ENCODE data around the gene RGMA. TPM values are rescaled to one million over a fixed set of nuclear protein-coding genes. Genes with fewer than 3 reads are reported as not detected.

The RGMA gene
- total and polyA plus RNA-seq, 2 donors (not counting 1 experiment from before 2014, with no cell fraction given): not detected

GRCh38 chr15:93059442-93059841 is 29.6 kb downstream of the RGMA start:
- ATAC-seq (ENCODE audit: low read depth) (no peak), DNase-seq (no peak)
- Histone ChIP-seq H3K4me1 (ENCODE audit: control insufficient read depth in 2 of 2, insufficient read depth in 2 of 2, low read length in 2 of 2) (no peaks in the 10 kb centered on the region), H3K79me2 (ENCODE audit: control insufficient read depth, insufficient read depth, low read length) (no peaks in the 10 kb centered on the region), H2AFZ (ENCODE audit: insufficient read depth, low read depth, low read length, poor library complexity, severe bottlenecking) (no peak overlapping the region), H3K27me3 (replicated peaks in 1 of 4; ENCODE audit: control extremely low read depth in 1 of 4, control insufficient read depth in 3 of 4, insufficient read depth in 4 of 4, low read length in 3 of 4) (peaks cover 0 to 7% (median 0%) of the 10 kb centered on the region in 4 experiments), H4K20me1 (ENCODE audit: control insufficient read depth, insufficient read depth, low read length, poor library complexity, severe bottlenecking) (no peaks in the 10 kb centered on the region), H3K9ac (ENCODE audit: low read length) (no peak overlapping the region), H3K4me3 (ENCODE audit: control extremely low read depth in 1 of 5, extremely low read depth in 1 of 5, insufficient read depth in 1 of 5, low read depth in 2 of 5, low read length in 4 of 5) (no peak overlapping the region), H3K4me2 (replicated peaks; ENCODE audit: low read depth, low read length, poor library complexity, severe bottlenecking) (no peak overlapping the region), H3K27ac (ENCODE audit: low read length in 2 of 2) (no peak overlapping the region), H3K9me3 (ENCODE audit: control extremely low read depth in 1 of 3, control insufficient read depth in 2 of 3, insufficient read depth in 1 of 3, low read length in 2 of 3) (no peaks in the 10 kb centered on the region), H3K36me3 (replicated peaks in 1 of 2; ENCODE audit: control extremely low read depth in 1 of 2, control insufficient read depth in 1 of 2, extremely low read depth in 1 of 2, insufficient read depth in 2 of 2, low read length in 1 of 2) (no peaks in the 10 kb centered on the region)
- peaks cover 14% of the 10 kb centered on the region for H3K27me3 Mint-ChIP-seq
- no peaks in the 10 kb centered on the region for H3K4me1 Mint-ChIP-seq
- H3K9me3 Mint-ChIP-seq (ENCODE audit: insufficient read depth): no peaks in the 10 kb centered on the region
- intact Hi-C loops (cut with micrococcal nuclease): no loop called here
- no peak for TF ChIP-seq EZH2 (IDR thresholded peaks at IDR 0.05; ENCODE audit: borderline replicate concordance, insufficient read depth, low read depth, low read length, poor library complexity, severe bottlenecking)
- TF ChIP-seq CTCF (IDR thresholded peaks at IDR 0.05): no peak
- 83% methylated on average over 6 of the region's 8 CpGs for WGBS (ENCODE audit: insufficient coverage)
- no peak overlapping the region for H3K27ac Mint-ChIP-seq
- POLR2A ChIA-PET: no interaction called here
- CTCF ChIA-PET: no interaction called here
- H3K4me3 Mint-ChIP-seq: no peak overlapping the region

GRCh38 chr15:93058904-93059427 is 30.0 kb downstream of the RGMA start:
- Histone ChIP-seq H3K36me3 (replicated peaks in 1 of 2; ENCODE audit: control extremely low read depth in 1 of 2, control insufficient read depth in 1 of 2, extremely low read depth in 1 of 2, insufficient read depth in 2 of 2, low read length in 1 of 2) (no peaks in the 10 kb centered on the region), H3K9ac (ENCODE audit: low read length) (no peak overlapping the region), H3K9me3 (ENCODE audit: control extremely low read depth in 1 of 3, control insufficient read depth in 2 of 3, insufficient read depth in 1 of 3, low read length in 2 of 3) (no peaks in the 10 kb centered on the region), H3K4me1 (ENCODE audit: control insufficient read depth in 2 of 2, insufficient read depth in 2 of 2, low read length in 2 of 2) (no peaks in the 10 kb centered on the region), H3K79me2 (ENCODE audit: control insufficient read depth, insufficient read depth, low read length) (no peaks in the 10 kb centered on the region), H2AFZ (ENCODE audit: insufficient read depth, low read depth, low read length, poor library complexity, severe bottlenecking) (no peak overlapping the region), H3K27ac (ENCODE audit: low read length in 2 of 2) (no peak overlapping the region), H4K20me1 (ENCODE audit: control insufficient read depth, insufficient read depth, low read length, poor library complexity, severe bottlenecking) (no peaks in the 10 kb centered on the region), H3K4me2 (replicated peaks; ENCODE audit: low read depth, low read length, poor library complexity, severe bottlenecking) (no peak overlapping the region), H3K27me3 (replicated peaks in 1 of 4; ENCODE audit: control extremely low read depth in 1 of 4, control insufficient read depth in 3 of 4, insufficient read depth in 4 of 4, low read length in 3 of 4) (peaks cover 0 to 2% (median 0%) of the 10 kb centered on the region in 4 experiments), H3K4me3 (ENCODE audit: control extremely low read depth in 1 of 5, extremely low read depth in 1 of 5, insufficient read depth in 1 of 5, low read depth in 2 of 5, low read length in 4 of 5) (no peak overlapping the region)
- ChIA-PET CTCF (interaction anchor here (1.1 kb wide), 1 partner anchor 29 kb away, joined by 3 read pairs; no protein-coding TSS in a partner anchor), POLR2A (no interaction called here)
- TF ChIP-seq EZH2 (IDR thresholded peaks at IDR 0.05; ENCODE audit: borderline replicate concordance, insufficient read depth, low read depth, low read length, poor library complexity, severe bottlenecking) (no peak), CTCF (IDR thresholded peaks at IDR 0.05) (no peak)
- intact Hi-C loops (cut with micrococcal nuclease): no loop called here
- Mint-ChIP-seq H3K4me1 (no peaks in the 10 kb centered on the region), H3K27ac (no peak overlapping the region), H3K27me3 (peaks cover 14% of the 10 kb centered on the region), H3K9me3 (ENCODE audit: insufficient read depth) (no peaks in the 10 kb centered on the region), H3K4me3 (no peak overlapping the region)
- WGBS (ENCODE audit: insufficient coverage): 83% methylated on average over 18 of the region's 18 CpGs
- ATAC-seq (ENCODE audit: low read depth) (no peak), DNase-seq (no peak)
